ENCODE measurements around the gene KLK11.

Gene KLK11, protein sequence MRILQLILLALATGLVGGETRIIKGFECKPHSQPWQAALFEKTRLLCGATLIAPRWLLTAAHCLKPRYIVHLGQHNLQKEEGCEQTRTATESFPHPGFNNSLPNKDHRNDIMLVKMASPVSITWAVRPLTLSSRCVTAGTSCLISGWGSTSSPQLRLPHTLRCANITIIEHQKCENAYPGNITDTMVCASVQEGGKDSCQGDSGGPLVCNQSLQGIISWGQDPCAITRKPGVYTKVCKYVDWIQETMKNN

DNA sequence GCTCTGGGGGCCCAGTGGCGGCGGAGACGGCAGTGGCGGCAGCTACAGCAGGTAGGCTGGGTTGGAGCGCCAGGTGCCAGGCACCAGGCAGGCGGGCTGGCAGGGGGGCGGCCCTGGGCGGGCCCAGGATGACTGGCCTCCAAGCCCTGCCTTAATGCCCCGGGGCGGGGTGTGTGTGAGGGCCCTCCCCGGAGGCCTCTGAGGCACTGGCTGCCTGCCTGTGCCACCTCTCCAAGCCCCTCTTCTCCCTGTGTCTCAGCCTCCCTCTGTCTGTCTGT is at the start of gene KLK11:
Gene KLK11, minus strand, starts transcription at position 63 of the 278 bp plus-strand sequence. CDS start 985 bp downstream, outside the sequence.
- DNase-seq (ENCODE audit: low read depth in 2 of 2, low spot score in 1 of 2): no peak

DNA sequence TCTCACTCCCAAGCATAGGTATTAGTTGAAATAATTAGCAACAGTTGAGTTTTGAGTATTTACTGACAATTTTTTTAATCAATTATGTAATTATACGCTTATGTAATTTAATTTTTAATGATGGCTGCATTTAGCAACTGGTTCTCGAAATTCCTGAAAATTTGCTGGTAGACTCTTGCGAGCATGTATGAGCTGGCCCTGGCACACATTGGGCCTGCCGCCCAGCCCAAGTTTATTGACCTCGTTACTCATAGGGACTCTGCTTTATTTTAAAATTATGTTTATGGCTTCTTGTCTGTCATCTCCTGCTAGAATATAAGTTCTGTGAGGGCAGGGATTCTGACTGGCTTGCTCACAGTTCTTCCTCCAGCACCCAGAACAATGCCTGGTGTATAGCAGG is 49.6 kb upstream of the KLK11 start:
- DNase-seq (ENCODE audit: low read depth in 2 of 2, low spot score in 1 of 2): no peak

DNA sequence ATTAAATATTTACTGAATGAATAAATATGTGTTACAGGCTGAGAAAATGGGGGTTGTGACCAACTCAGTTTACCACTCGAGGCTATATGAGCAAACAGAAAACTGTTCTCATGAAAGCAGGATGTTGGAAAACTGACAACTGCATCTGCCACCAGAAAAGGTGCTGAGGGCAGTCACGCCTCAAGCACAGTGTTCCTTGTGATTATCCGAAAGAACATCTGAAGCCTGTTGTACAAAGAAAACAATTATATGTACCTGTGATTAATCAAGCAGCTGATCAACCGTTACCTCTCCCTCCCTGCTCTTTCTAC is 44.6 kb upstream of the KLK11 start:
- no peak for DNase-seq (ENCODE audit: low read depth in 2 of 2, low spot score in 1 of 2)

DNA sequence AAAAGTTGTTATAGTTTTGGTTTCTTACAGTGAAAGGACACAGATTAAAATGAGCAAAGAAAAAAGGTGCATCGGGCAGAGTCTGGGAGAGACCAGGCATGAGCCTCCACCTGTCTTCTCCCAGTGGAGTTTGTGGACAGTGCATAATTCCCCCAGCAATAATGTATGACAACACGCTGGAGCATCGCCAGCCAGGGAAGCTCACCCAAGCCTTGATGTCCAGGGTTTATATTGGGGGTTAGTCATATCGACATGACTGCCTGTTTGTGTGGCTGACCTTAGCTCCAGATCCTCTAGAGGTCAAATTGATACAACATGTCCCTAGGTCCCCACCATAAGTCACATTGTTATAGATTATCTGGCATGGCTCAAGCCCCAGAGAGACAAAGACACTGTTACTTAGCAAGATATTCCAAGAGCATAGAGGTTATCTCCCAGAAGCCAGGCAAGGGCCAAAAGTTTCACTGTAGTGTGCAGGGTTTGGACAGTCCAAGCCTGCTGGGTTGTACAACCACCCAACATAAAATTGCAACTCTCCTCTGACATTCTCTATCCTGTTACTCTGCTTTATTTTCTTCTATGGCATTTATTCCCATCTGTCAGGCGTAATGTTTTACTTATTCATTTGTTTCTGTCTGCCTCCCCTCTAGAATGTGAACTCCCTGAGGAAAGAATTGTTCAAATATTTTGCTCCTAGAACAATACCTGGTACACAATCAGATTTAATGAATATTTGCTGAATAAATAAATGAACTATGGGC is 44.1 kb upstream of the KLK11 start:
- no peak for DNase-seq (ENCODE audit: low read depth in 2 of 2, low spot score in 1 of 2)

DNA sequence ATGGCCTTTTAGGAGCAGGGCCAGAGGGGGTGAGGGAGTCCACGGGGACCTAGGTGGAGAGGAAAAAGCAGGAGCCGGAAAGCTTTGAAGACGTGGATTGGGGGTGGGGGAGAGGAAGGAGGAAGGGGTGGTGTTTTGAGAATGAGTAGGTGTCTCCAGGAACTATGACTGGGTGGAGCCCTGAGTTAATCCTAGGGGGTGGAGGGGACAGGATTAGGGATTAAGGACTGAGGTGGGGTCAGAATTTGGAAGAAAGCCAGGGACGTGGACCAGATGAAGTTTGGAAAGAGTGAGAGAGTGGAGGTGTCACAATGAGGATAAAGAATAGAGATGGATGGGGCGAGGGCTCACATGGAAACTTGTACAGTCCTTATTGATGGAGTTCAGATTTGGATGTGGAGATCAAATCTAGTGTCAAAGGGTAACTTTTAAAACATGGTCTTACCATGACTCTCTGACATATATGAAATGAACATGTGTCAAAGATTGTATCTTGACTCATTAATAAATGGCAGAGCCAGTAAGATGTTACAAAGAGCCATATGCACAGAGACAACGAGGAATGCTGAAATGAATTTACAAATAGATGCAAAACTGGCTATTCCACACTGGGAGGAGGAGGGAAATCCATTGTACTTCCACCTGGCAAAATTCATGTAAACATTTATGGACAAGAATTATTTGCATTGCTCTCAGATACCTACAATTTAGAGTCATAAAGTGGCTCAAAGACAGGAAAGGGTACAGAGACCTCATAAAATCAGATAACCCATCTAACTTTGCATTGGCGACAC is 40.2 kb upstream of the KLK11 start:
- no peak for DNase-seq (ENCODE audit: low read depth in 2 of 2, low spot score in 1 of 2)

DNA sequence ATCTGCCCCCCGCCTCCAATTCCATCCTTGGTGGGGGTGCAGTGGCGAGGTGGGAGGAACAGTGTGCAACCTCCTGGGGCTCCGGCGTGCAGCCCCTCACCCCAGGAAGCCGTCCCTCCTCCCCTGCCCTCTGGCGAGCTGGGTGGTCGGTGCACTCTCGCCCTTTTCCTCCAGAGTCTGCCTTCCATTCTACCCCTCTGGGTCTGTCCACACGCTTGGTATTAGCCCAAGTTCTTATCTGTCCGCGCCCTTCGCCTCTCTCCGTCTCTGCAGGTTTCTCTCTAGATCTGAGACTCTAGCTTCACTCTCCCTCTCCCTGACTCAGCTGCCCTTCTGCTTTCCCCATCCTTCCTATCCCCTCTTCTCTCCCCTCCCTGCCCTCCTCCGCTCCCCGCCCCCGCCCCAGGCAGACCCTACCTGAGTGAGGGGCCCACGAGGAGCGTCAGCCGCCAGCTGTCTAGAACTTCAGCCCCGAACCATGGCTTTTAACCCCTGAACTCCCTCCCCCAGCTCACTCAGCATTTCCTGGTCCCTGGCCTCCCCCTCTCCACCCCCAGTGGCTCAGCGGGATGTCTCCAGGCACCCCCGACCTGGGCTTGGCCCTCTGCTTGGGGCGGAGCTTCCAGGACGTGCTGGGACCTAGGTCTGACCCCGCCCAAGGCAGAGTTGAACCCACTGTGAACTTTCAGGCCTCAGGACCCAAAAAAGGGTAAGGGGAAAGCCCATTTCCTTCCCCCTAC is 39.0 kb upstream of the KLK11 start:
- DNase-seq (ENCODE audit: low read depth in 2 of 2, low spot score in 1 of 2): no peak

DNA sequence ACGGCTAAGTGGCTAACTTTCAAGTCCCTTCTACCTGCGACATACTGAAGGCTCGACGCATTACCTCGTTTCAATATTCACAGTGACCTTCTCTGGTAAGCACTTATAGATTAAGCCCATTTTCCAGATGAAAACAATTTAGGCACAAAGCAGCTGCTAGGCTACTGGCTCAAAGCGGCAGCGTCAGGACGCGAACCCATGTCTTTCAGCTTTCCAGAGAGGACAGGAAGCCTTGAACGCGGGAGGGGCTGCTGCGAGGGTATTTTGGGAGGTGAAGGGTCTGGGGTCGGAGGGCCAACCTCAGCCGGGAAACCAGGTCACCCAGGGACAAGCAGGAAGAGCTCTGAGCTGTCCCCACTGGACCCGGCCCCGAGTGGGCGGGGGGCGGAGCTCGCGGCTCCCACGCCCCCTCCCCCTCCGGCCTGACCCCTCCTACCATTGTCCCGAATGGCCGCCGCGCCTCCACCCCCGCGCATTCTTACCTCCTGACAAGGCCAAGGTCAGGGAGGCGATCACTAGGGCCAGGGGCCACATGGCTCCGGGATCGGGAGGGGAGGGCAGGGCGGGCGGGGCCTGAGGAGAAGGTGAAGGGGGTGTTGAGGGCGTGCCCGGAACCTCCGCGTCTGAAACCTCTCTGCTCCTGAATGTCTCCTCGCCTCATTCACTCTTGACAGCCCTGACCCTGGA is 38.3 kb upstream of the KLK11 start, which contains the start of gene KLK13:
Gene KLK13, minus strand, starts transcription at position 559 of the 687 bp plus-strand sequence. Its CDS starts 25 bp downstream, at position 534.
- DNase-seq (ENCODE audit: low read depth in 2 of 2, low spot score in 1 of 2): no peak

DNA sequence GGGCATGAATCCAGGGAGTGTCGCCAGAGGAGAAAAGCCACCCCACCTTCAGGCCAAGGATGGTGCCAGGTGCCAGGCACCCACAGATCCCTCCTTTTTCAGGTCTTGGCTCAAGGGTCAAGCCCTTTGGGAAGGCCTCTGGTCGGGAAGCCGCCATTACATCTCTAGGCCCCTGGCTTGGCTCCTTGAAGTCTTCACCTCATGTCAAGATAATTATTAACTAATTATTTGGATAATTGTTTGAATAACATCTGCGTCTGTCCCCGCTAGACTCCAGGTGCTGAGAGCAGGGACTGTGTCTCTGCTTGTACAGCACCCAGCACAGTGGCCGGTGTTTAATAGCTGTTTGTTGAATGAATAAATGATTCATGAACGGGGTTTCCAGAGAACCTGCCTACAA is 37.2 kb upstream of the KLK11 start:
- DNase-seq (ENCODE audit: low read depth in 2 of 2, low spot score in 1 of 2): no peak

DNA sequence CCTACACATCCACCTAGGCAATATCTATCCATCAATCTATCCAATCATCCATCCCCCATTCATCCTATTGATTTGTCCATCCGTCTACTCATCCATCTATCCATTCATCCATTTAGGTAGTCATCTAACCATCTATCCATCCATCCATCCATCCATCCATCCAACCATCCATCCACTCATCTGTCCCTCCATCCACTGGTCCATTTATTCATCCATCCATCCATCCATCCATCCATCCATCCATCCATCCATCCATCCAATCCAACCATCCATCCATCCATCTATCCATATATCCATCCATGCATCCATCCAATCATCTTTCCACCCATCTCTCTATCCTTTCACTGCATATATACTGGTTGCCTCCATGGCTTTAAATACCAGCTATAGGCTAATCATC is 34.6 kb upstream of the KLK11 start:
- DNase-seq (ENCODE audit: low read depth in 2 of 2, low spot score in 1 of 2): no peak

DNA sequence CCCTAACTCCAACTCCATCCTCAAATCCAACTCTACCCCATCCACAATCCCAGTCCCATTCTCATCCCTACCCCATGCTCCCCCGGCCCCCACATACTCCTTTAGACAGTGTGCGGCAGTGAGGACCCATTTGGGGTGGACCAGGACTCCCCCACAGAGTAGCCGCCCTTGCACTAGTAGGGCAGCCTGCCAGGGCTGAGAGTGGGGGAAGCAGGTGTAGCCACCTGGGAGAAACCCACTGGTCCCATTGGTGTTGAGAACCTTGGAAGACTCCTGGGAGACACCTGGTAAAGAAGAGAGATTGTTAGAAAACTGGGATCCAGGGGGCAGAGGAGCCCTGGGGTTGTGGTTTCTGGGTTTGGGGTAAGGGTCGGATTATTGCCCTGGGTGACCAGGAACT is 33.9 kb upstream of the KLK11 start:
- no peak for DNase-seq (ENCODE audit: low read depth in 2 of 2, low spot score in 1 of 2)

DNA sequence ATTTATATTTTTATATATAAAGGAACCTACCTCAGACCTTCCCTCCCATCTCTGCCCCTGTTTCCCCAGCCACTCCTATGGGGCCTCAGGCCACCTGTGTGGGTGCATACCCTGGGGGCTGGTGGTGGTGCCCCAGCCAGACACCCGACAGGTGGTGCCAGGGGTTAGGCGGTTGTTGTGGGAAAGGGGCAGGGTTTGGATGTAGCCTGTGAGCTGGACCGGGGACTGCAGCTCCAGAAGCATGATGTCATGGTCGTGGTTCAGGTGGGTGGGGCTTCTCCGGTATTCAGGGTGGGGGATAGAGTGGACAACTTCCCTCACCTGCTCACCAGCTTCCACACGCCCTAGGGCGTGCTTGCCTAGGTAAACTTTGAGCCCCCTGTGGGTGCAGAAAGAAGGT is 33.3 kb upstream of the KLK11 start:
- DNase-seq (ENCODE audit: low read depth in 2 of 2, low spot score in 1 of 2): no peak

DNA sequence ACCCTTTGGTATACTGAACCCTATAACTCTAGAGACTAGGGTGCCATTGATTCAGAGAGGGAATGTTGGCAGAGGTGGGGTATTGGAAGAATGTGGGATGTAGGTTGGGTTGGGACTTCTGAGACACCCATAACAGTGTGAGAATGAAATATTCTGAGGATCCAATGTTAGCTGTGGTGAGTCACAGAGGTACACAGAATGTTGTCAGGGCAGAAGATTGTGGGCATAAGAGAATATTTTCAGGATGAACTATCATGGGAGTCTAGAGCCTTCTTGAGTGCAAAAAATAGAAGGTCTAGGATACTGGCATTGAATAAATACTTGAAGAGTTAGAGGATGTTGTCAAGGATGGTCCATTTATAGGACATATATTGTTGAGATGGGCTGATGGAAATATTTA is 29.4 kb upstream of the KLK11 start:
- no peak for DNase-seq (ENCODE audit: low read depth in 2 of 2, low spot score in 1 of 2)

DNA sequence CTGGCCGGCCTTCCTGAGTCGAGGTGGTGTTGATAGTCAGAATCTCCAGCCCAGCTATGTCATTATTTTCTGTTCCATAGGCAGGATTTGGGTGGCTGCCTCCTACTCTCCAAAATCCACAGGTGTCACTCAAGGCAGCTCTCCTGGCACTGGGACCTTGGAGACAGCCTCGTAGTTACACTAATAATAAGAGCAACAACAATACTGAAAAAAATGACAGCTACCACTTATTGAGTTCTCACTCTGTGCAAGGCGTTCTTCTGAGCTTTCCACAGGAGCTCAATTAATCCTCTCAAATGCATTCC is 20.6 kb upstream of the KLK11 start:
- DNase-seq (ENCODE audit: low read depth in 2 of 2, low spot score in 1 of 2): no peak

DNA sequence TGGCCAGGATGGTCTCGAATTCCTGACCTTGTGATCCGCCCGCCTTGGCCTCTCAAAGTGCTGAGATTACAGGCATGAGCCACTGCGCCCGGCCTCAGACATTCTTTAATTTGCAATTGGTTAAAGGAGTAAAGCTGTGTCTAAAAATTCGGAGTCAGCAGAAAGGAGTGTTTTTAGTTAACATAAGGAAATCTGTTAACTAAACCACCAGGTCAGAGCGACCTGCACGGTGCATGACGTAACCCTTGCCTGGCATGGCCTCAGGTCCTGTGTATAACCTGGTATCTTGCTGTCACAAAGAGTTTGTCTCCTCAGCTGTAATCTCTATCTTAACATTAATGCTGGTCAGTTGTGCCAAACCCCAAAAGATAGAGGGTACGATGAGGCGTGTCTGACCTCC is 17.9 kb upstream of the KLK11 start:
- no peak for DNase-seq (ENCODE audit: low read depth in 2 of 2, low spot score in 1 of 2)

DNA sequence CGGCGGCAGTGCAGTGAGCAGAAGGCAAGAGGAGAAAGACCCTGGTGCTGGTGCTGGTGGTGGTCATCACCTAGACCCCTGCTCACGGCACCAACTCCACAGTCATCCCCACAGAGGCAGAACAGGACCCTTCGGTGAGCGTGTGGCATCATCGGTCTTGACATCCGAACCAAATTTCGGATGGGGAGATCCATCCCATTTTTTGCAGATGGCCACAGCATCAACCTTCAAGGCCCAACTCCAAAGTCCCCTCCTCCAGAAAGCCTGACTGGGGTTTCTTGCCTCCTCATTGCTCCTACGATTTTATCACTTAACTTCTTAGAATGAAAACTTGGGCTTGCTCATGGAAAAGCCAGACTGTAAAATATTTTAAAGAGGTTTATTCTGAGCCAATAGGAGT is 17.1 kb upstream of the KLK11 start:
- DNase-seq (ENCODE audit: low read depth in 2 of 2, low spot score in 1 of 2): no peak

DNA sequence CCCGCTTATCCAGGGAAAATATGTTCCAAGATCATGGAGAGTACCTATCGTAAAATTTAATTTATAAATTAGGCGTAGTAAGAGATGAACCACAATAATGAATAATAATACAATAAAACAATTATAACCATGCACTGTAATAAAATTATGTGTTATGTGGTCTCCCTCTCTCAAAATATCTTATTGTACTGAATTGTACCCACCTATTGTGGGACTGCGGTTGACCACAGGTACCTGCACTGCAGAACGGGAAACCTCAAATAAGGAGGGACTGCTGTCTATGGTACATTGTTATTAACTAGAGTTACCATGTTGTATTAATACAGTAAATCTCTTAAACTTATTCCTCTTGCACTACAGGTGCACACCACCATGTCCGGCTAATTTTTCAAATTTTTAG is 13.7 kb upstream of the KLK11 start:
- DNase-seq (ENCODE audit: low read depth in 2 of 2, low spot score in 1 of 2): no peak

DNA sequence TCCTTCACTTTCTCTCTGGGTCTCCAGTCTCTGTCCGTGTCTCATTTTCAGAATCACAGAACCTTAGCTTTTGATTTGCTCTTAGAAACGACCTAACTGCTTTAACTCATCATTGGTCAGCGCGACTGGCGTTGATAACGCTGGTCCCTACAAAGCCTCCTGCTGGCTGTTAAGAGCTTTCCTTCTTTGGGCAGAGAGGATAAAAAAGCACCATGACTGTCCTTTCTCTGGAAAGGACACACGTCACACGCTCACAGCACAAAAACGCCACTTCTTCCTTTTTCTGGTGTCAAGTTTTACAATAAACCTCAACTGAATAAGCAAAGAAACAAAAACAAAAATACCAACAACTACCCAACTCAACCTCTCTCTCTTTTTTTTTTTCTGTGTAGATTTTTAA is 10.1 kb upstream of the KLK11 start:
- no peak for DNase-seq (ENCODE audit: low read depth in 2 of 2, low spot score in 1 of 2)

DNA sequence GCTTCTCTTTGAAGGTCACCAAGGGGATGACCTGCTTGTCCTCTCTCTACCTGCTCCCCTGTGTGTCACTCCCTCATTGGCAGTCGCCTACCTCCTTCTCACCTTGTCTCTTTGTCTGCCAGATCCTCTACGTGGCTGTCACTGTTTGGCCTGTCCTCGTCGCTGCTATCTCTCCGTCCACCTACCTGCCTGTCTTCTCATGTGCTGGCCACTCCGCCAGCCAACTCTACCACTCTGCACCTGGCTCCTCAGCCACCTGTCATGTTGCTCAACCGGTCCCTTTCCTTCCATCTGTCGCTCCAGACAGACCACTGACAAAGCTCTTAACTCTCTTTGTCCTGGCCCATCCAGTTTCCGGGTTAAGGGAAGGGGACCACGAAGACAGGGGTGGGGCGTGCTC is 8.3 kb upstream of the KLK11 start, which contains the start of gene KLK12:
Gene KLK12, minus strand, starts transcription at position 299 of the 400 bp plus-strand sequence. CDS start 381 bp downstream, outside the sequence.
- no peak for DNase-seq (ENCODE audit: low read depth in 2 of 2, low spot score in 1 of 2)

DNA sequence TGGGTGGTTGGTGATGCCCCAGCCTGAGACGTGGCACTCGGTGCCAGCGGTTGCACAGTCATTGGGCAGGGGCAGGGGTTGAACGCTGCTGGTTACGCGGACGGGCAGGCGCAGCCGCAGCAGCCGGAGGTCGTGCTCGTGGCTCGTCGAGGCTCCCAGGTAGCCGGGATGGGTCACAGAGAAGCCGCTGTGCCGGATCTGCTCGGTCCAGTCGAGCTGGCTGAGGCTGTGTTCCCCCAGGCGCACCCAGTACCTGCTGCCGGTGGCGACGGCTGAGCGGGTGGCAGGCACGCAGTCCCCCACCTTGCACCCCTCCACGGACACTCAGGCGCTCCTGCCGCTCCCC is 5.4 kb upstream of the KLK11 start:
- DNase-seq (ENCODE audit: low read depth in 2 of 2, low spot score in 1 of 2): no peak

DNA sequence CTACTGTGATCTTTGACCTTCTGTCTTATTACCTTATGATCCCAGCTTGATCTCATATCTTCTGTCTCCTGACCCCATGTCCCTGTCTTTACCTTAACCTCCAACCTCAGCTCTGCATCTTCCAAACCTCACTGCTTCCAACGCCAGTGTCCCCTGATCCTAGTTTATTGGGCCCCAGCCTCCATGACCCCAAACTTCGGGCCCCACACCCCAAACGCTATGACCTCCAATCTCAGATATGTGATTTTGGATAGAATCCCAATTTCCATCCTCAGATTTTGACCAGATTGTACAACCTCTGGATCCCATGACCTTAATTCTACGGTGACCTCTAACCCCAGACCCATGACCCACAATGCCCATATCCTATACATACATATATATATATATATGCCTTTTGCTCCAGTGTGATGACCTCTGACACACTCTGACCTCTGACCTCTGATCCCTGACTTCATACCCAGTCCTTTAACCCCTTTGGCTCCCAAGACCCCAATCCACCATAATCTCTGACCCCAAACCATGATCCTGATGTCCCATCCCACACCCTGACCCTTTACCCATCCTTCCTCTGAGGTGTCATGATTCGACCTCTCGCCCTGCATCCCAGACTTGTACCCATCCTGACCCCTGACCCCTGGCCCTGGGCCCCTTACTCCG is 4.9 kb upstream of the KLK11 start:
- DNase-seq (ENCODE audit: low read depth in 2 of 2, low spot score in 1 of 2): no peak

DNA sequence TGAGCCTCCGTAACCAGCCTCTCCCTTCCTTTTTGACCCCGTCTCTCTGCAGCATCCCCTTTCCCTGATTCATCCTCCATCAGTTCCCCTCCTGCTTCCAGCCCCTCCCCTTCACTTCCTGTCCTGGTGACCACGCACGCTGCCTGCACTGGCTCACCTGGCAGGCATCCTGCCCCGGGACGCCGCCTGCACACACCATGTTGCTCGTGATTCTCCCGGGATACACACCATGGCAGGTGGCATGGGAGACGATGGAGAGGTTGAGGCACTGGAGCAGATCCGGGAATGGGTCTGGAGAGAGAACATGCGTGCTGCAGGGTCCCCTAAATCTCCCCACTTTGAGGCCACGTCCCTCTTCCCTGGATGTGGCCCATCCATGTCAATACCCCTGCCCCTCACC is 4.2 kb upstream of the KLK11 start:
- no peak for DNase-seq (ENCODE audit: low read depth in 2 of 2, low spot score in 1 of 2)
